ENCODE measurements around the gene UBA6.
"Not testable (repeated sequence)": the region's sequence is repeated elsewhere in the genome, so short reads cannot be mapped to it uniquely, and the experiment has no call there.

Gene UBA6

GRCh38 chr4:67713529-67714247 lies 12.7 kb upstream of the UBA6 start:
- DNase-seq (ENCODE audit: low read depth in 2 of 2), result no peak

GRCh38 chr4:67712650-67713528 lies 11.9 kb upstream of the UBA6 start:
- DNase-seq (ENCODE audit: low read depth in 2 of 2), result no peak

- DNase-seq (ENCODE audit: low read depth in 2 of 2), result no peak
These were observed 11.2 kb upstream of the UBA6 start for GRCh38 chr4:67712000-67712625.

DNA sequence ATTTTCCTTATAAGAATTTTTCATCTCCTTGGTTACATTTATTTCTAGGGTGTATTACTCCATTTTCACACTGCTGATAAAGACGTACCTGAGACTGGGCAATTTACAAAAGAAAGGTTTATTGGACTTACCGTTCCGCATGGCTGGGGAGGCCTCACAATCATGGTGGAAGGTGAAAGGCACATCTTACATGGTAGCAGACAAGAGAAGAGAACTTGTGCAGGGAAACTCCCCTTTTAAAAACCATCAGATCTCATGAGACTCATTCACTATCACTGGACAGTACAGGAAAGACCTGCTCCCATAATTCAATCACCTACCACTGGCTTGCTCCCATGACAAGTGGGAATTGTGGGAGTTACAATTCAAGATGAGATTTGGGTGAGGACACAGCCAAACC lies 5.7 kb upstream of the UBA6 start:
- DNase-seq (ENCODE audit: low read depth in 2 of 2), result not testable (repeated sequence)

GRCh38 chr4:67704843-67705242 lies 3.9 kb upstream of the UBA6 start:
- no peak for DNase-seq (ENCODE audit: low read depth in 2 of 2)

DNA sequence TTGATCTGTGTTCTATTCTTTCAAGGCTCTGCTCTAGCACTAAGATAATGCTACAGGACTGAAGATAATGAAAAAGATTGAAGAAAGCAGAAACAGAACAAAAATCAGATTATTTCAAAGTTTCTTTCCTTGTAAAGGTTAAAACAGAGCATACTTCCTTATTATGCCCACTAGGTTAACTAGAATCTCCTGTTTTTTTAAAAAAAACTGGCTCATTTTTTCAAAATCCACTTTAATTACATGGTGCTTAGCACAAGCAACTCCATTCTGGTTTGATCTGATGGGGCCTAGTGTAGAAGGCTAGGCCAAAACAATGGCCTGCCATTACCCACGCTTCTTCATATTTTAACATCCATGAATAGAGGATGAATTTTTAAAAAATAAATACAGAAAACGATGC lies 1.2 kb upstream of the UBA6 start:
- no peak for DNase-seq (ENCODE audit: low read depth in 2 of 2)

DNA sequence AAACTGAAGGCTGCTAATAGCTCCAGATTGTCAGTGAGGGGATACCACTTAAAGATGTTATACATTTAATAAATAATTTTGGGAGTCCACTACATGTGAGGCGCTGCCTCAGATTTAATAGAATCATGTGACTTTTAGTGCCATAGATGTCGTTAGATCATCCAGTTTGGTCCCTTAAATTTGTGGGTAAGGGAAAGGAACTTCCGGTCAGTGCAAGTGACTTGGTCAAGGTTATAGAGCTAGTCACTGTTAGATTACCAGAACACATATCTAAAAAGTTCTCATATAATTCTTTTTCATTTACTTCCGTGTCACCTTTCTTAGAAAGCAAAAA lies 529 bp upstream of the UBA6 start:
- DNase-seq (ENCODE audit: low read depth in 2 of 2), result no peak

GRCh38 chr4:67700116-67700737 lies 728 bp downstream of the UBA6 start:
- no peak for DNase-seq (ENCODE audit: low read depth in 2 of 2)

GRCh38 chr4:67699603-67700002 lies 1.4 kb downstream of the UBA6 start:
- no peak for DNase-seq (ENCODE audit: low read depth in 2 of 2)

DNA sequence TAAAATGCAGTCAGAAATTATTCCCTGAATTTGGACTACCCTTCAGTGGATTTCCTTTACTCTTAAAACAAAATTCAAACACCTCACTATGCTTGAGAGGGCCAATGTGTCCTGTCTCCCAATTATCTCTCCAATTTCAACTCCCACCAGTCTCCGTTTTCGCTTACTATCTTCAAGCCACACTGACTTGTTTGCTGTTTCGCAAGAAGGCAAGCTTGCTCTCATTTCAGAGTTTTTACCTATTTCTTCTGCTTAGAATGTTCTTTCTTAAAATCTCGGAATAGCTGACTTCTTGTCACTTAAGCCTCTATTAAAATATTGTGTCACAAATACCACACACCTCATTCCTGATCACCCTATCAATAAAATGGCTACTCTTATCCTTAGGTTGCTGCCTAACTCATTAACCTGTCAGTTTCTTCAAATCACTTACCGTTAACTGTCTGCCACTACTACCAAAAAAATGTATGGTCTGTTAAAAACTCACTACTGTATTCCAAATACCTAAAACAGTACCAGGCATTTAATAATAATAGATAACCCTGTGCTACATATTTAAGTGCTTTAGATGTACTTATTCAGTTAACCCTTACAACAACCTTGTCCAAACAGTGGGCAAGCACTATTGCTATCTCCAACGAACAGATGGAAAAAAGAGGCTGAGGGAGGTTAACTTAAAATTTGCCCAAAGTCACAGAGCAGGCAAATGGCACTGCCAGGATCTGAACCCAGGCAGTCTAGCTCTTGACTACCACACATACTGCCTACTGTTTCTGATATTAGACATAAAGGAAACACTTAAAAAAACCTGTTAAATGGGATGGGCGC lies 2.9 kb downstream of the UBA6 start:
- no peak for DNase-seq (ENCODE audit: low read depth in 2 of 2)

- no peak for DNase-seq (ENCODE audit: low read depth in 2 of 2)
These were observed 4.9 kb downstream of the UBA6 start for GRCh38 chr4:67696061-67696460.

DNA sequence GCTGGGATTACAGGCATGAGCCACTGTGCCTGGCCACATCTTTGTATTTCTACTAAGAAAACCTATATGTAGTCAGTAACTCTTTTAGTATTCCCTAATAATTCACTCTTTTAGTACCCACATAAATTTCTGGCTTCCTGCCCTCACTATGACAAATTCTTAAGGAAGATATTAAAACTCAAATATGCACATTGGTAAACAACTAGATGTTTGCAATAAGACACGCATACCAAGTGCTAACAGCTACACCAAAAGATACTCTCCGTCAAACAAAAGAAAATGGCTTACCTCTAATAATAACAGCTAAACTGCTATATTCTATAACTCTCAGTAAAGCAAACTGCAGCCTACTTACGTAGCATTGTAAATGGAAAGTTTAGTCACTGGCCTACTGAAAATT lies 6.3 kb downstream of the UBA6 start:
- DNase-seq (ENCODE audit: low read depth in 2 of 2), result no peak

GRCh38 chr4:67691328-67691727 lies 9.6 kb downstream of the UBA6 start:
- DNase-seq (ENCODE audit: low read depth in 2 of 2), result no peak

DNA sequence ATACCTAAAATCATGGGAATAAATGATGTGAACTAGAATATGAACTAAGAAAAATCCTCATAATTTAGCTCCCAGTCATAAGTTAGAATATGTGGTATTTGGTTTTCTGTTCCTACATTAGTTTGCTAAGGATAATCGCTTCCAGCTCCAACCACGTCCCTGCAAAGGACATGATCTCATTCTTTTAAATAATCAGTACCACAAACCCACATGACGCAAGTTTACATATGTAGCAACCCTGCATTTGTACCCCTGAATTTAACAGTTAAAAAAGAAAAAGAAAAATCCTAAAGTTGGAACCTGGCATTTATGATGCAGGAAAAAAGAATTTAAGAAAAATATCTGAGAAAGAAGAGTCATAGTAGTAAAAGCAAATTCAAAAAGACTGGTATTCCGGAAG lies 13.3 kb downstream of the UBA6 start:
- no peak for DNase-seq (ENCODE audit: low read depth in 2 of 2)

GRCh38 chr4:67685532-67685859 lies 15.5 kb downstream of the UBA6 start:
- DNase-seq (ENCODE audit: low read depth in 2 of 2), result no peak

- DNase-seq (ENCODE audit: low read depth in 2 of 2), result no peak
These were observed 16.0 kb downstream of the UBA6 start for GRCh38 chr4:67684839-67685531.

DNA sequence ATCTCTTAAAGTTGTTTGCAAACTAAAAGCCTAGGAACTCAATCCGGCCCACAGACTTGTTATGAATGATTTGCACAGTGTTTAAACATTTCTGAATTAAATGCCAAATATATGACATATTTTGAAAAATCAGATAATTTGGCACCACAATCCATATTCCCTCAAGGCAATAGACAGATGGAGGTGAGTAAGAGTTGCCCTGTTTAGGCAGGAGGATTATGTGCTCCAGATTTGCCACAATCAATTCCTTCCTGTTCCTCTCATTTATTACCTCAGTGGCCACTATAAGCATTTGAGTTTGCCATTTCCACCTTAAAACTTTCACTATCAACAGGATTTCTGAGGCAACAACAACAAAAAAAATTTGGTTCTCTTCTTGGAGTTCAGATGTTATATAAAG lies 18.7 kb downstream of the UBA6 start:
- no peak for DNase-seq (ENCODE audit: low read depth in 2 of 2)

DNA sequence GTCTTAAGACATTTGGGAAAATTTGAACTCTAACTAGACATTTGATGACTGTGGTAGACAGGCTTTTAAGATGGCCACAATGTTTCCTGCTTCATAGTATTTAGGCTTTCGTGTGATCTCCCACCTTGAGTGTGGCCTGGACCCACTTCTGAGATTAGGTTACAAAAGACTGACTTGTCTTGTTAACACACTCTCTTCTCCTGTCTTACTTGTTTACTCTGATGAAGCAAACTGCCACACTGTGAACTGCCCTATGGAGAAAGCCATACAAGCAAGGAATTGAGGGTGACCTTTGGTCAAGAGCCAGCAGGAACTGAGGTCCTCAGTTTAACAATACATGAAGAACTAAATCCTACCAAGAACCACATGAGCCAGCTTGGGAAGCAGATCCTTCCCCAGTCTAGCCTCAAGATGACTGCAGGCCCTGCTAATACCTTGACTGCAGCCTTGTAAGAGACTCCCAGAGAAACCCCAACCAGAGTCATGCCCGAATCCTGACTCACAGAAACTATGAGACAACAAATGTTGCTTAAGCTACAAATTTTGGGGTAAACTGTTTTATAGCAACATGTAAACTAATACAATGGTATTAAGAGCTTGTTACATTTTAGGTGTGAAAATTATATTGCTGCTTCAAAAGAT lies 20.3 kb downstream of the UBA6 start:
- no peak for DNase-seq (ENCODE audit: low read depth in 2 of 2)

DNA sequence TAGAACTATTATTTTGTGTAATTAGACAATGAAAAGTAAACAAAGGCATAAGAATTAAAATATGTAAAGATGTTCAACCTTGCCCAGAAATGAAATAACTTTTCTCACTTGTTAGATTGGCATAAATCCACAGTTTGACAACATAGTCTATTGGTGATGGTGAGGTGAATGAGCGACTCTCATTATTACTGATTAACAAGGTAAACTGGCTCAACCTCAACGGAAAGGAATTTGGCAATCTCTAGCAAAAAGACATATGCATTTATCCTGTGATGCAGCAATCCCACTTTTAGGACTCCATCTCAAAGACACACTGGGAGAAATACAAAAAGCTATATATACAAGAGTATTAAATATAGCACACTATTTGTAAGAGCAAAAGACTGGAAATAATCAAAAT lies 22.3 kb downstream of the UBA6 start:
- DNase-seq (ENCODE audit: low read depth in 2 of 2), result no peak

GRCh38 chr4:67674098-67674497 lies 26.9 kb downstream of the UBA6 start:
- DNase-seq (ENCODE audit: low read depth in 2 of 2), result no peak

- no peak for DNase-seq (ENCODE audit: low read depth in 2 of 2)
These were observed 32.6 kb downstream of the UBA6 start for GRCh38 chr4:67668315-67668714.
